BJ (cell line): ENCODE measurements around the gene HNRNPAB. TPM values are rescaled to one million over a fixed set of nuclear protein-coding genes. Genes with fewer than 3 reads are reported as not detected.

Source experiments
- CTCF ChIA-PET: fragments of 350-600 bp; formaldehyde crosslinking; extraction: SDS; loops from one replicate; lab custom pipeline; 2021; ENCODE audit warnings: antibody characterized with exemption, inconsistent platforms; lab: Yijun Ruan, JAX
- POLR2A ChIA-PET: fragments of 300-600 bp; sonication (Branson Sonifier 250); formaldehyde crosslinking; extraction: SDS; loops from one replicate; lab custom pipeline; 2021; ENCODE audit warnings: antibody characterized with exemption; lab: Charles Lee
- DNase-seq: peaks from one replicate; pipeline ENCODE4 v3.0.0-alpha.2; 2011; ENCODE audit warnings: low read depth
- H3K27me3 ChIP-seq: 2 replicates; pipeline ENCODE4 v1.6.0; 2011; ENCODE audit warnings: low read length; ENCODE audit not compliant: control insufficient read depth, insufficient read depth
- H3K36me3 ChIP-seq: 2 replicates; pipeline ENCODE4 v1.5.1; 2011; ENCODE audit warnings: low read length; ENCODE audit not compliant: control insufficient read depth, insufficient read depth
- H3K4me3 ChIP-seq: 2 replicates; pipeline ENCODE4 v1.5.1; 2011; ENCODE audit warnings: low read depth, mild to moderate bottlenecking, control low read depth, low read length
- CTCF ChIP-seq: IDR thresholded peaks from 2 replicates; pipeline ENCODE4 v1.5.1; 2011; ENCODE audit warnings: low read depth, mild to moderate bottlenecking, control low read depth, inconsistent platforms, low read length, moderate library complexity; ENCODE audit not compliant: insufficient read depth
- polyA plus RNA-seq: library from polyadenylated mRNA; depleted of rRNA; stranded (reverse); fragments of >200 nt; gene quantifications from 2 replicates; pipeline ENCODE4 v1.2.3, GENCODE V29; 2011

HNRNPAB gene
- polyA plus RNA-seq, 1 experiment: 59.3 TPM

DNA sequence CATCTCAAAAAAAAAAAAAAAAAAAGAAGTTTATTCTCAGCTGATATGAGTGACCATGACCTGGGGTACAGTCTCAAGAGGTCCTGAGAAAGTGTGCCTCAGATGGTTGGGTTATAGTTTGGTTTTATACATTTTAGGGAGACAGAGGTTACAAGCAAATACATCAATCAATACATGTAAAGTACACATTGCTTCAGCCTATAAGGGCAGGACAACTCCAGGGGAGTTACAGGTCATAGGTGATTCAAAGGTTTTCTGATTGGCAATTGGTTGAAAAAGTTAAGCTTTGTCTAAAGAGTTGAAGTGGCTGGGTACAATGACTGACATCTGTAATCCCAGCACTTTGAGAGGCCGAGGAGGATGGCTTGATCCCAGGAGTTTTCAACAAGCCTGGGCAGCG lies 14.9 kb upstream of the HNRNPAB start:
- Histone ChIP-seq H3K36me3 (no peaks in the 10 kb centered on the region), H3K27me3 (peaks cover 14% of the 10 kb centered on the region), H3K4me3 (no peak overlapping the region)
- ChIA-PET CTCF (interaction anchor here (1.5 kb wide), 1 partner anchor 9 kb away, joined by 3 read pairs; no protein-coding TSS in a partner anchor), POLR2A (no interaction called here)
- DNase-seq: no peak
- no peak for TF ChIP-seq CTCF

DNA sequence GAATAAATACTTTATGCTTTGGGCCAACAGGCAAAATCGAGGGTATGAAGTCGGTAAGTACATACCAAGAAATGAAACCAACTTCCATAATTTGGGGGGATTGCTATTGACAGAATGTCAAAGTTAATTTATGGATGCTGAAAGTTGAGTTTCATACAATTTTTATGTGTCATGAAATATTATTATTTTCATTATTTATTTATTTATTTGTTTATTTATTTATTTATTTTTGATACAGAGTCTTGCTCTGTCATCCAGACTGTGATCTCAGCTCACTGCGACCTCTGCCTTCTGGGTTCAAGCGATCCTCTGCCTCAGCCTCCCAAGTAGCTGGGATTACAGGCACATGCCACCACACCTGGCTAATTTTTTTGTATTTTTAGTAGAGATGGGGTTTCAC lies 12.7 kb upstream of the HNRNPAB start:
- H3K36me3 ChIP-seq: no peaks in the 10 kb centered on the region
- ChIA-PET CTCF (no interaction called here), POLR2A (no interaction called here)

DNA sequence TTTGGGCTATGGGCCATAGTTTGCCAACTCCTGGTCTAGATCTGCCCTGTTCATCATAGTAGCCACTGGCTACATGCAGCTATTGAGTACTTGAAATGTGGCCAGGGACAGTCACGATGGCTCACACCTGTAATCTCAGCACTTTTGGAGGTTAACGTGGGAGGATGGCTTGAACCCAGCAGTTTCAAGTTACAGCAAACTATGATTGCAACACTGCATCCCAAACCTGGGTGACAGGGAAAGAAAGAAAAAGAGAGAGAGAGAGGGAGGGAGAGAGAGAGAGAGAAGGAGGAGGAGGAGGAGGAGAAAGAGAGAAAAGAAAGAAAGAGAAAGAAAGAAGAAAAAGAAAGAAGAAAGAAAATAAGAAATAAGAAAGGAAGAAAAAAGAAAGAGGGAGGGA lies 12.1 kb upstream of the HNRNPAB start:
- TF ChIP-seq CTCF: no peak
- Histone ChIP-seq H3K27me3 (peaks cover 19% of the 10 kb centered on the region), H3K36me3 (no peaks in the 10 kb centered on the region), H3K4me3 (no peak overlapping the region)
- DNase-seq: no peak
- ChIA-PET POLR2A (no interaction called here), CTCF (no interaction called here)

More for the DNA sequence above, 12.7 kb upstream of the HNRNPAB start:
- Histone ChIP-seq H3K27me3 (peaks cover 19% of the 10 kb centered on the region), H3K4me3 (no peak overlapping the region)
- TF ChIP-seq CTCF: no peak
- no peak for DNase-seq

DNA sequence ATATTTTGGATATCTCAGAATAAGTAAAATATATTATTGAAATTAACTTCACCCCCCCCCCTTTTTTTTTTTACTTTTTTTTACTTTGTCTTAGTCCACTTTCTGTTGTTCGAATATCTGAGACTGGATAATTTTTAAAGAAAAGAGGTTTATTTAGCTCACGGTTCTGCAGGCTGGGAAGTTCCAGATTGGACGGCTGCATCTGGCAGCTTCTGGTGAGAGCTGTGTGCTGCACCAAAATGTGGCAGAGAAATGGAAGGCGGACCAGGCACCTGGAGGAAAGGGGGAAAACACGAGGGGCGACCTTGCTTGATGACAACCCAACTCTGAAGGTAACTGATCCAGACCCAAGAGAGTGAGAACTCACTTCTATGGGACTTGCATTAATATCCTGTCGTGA lies 11.5 kb upstream of the HNRNPAB start:
- POLR2A ChIA-PET: no interaction called here
- Histone ChIP-seq H3K36me3 (no peaks in the 10 kb centered on the region), H3K27me3 (peaks cover 19% of the 10 kb centered on the region), H3K4me3 (no peak overlapping the region)
- no peak for DNase-seq
- TF ChIP-seq CTCF: no peak
- CTCF ChIA-PET: no interaction called here

DNA sequence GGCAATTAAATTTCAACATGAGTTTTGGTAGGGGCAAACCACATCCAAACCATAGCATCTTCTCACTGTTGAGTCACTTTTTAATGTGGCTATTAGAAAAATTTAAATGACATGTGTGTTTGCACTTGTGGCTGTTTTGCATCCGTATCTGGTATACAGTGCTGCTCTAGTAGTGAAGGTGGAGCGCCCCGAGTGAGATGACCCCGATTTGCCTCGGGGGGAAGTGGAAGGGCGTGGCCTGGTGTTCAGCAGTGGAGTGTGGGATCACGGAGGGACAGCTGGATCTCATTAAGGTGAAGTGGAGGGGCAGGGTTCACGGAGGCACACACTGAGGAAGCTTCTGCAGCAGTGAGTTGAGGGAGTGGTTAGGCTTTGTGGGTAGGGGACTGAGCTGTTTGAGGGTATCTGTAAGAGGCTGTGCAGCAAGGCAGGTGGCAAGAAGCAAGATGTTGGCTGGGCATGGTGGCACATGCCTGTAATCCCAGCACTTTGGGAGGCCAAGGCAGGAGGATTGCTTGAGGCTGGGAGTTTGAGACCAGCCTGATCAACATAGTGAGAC lies 11.0 kb upstream of the HNRNPAB start:
- no peak for TF ChIP-seq CTCF
- POLR2A ChIA-PET: no interaction called here
- no peak for DNase-seq
- H3K4me3 ChIP-seq: no peak overlapping the region
- H3K27me3 ChIP-seq: peaks cover 19% of the 10 kb centered on the region
- H3K36me3 ChIP-seq: no peaks in the 10 kb centered on the region
- CTCF ChIA-PET: interaction anchor here (0.7 kb wide), 1 partner anchor 9 kb away, joined by 4 read pairs; no protein-coding TSS in a partner anchor
